Liver (tissue), 3 donors: ENCODE data around the gene BRD1.

Experiments used
- ATF3 ChIP-seq: IDR thresholded peaks from 2 replicates; pipeline ENCODE4 v1.6.1; 2016; ENCODE audit warnings: antibody characterized with exemption
- CTCF ChIP-seq: fragments of 150-350 bp; IDR thresholded peaks from 2 replicates; pipeline ENCODE4 v1.5.1; 2017; ENCODE audit warnings: improper control_type of control experiment, low read depth, low read length; ENCODE audit not compliant: missing input control
- EGR1 ChIP-seq, 2 donors: IDR thresholded peaks; 2 replicates each; pipeline ENCODE4 v1.6.1; 2016 to 2018; ENCODE audit warnings: antibody characterized with exemption in 2 of 2, low read depth in 2 of 2
- GABPA ChIP-seq, 2 donors: IDR thresholded peaks in 1 of 2; conservative IDR thresholded peaks in 1 of 2; 2 replicates each; pipeline ENCODE4 v1.6.1; 2016; ENCODE audit warnings: antibody characterized with exemption in 2 of 2, mild to moderate bottlenecking in 1 of 2, moderate library complexity in 1 of 2
- JUND ChIP-seq, 2 donors: IDR thresholded peaks; 2 replicates each; pipeline ENCODE4 v1.6.1; 2016; ENCODE audit warnings: antibody characterized with exemption in 2 of 2
- NR2F2 ChIP-seq: IDR thresholded peaks from 2 replicates; pipeline ENCODE4 v1.6.1; 2016; ENCODE audit warnings: antibody characterized with exemption
- RAD21 ChIP-seq, 2 donors: IDR thresholded peaks; 2 replicates each; pipeline ENCODE4 v1.6.1; 2016; ENCODE audit warnings: antibody characterized with exemption in 2 of 2, mild to moderate bottlenecking in 2 of 2
- RXRA ChIP-seq, 2 donors: IDR thresholded peaks; 2 replicates each; pipeline ENCODE4 v1.6.1; 2017 to 2018; ENCODE audit warnings: antibody characterized with exemption in 2 of 2, mild to moderate bottlenecking in 1 of 2
- TAF1 ChIP-seq: conservative IDR thresholded peaks from 2 replicates; pipeline ENCODE4 v1.6.1; 2016; ENCODE audit warnings: antibody characterized with exemption, mild to moderate bottlenecking
- YY1 ChIP-seq: IDR thresholded peaks from 2 replicates; pipeline ENCODE4 v1.6.1; 2016; ENCODE audit warnings: antibody characterized with exemption, mild to moderate bottlenecking
- TF ChIP-seq, protein P1 (sequence below): IDR thresholded peaks from 2 replicates; pipeline ENCODE4 v1.6.1; 2016; ENCODE audit warnings: antibody characterized with exemption
- TF ChIP-seq, protein P2 (sequence below): IDR thresholded peaks from 2 replicates; pipeline ENCODE4 v1.6.1; 2016; ENCODE audit warnings: antibody characterized with exemption, mild to moderate bottlenecking
- TF ChIP-seq, protein P3 (sequence below): IDR thresholded peaks from 2 replicates; pipeline ENCODE4 v1.6.1; 2016; ENCODE audit warnings: antibody characterized with exemption
- donor health status: healthy.
- donor health status: healthy.

- TF ChIP-seq CTCF (no peak), RXRA (IDR thresholded peaks at IDR 0.05) (no peak), TAF1 (no peak), RAD21 (IDR thresholded peaks at IDR 0.05) (no peak), ATF3 (no peak), EGR1 (IDR thresholded peaks at IDR 0.05; ENCODE audit: low read depth in 2 of 2) (no peak), JUND (IDR thresholded peaks at IDR 0.05) (no peak), YY1 (no peak), NR2F2 (no peak), GABPA (IDR thresholded peaks at IDR 0.05 in 1 of 2, conservative IDR thresholded peaks at IDR 0.05 in 1 of 2) (no peak)
- TF ChIP-seq, protein P1, sequence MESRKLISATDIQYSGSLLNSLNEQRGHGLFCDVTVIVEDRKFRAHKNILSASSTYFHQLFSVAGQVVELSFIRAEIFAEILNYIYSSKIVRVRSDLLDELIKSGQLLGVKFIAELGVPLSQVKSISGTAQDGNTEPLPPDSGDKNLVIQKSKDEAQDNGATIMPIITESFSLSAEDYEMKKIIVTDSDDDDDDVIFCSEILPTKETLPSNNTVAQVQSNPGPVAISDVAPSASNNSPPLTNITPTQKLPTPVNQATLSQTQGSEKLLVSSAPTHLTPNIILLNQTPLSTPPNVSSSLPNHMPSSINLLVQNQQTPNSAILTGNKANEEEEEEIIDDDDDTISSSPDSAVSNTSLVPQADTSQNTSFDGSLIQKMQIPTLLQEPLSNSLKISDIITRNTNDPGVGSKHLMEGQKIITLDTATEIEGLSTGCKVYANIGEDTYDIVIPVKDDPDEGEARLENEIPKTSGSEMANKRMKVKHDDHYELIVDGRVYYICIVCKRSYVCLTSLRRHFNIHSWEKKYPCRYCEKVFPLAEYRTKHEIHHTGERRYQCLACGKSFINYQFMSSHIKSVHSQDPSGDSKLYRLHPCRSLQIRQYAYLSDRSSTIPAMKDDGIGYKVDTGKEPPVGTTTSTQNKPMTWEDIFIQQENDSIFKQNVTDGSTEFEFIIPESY, result no peak
- TF ChIP-seq, protein P2, sequence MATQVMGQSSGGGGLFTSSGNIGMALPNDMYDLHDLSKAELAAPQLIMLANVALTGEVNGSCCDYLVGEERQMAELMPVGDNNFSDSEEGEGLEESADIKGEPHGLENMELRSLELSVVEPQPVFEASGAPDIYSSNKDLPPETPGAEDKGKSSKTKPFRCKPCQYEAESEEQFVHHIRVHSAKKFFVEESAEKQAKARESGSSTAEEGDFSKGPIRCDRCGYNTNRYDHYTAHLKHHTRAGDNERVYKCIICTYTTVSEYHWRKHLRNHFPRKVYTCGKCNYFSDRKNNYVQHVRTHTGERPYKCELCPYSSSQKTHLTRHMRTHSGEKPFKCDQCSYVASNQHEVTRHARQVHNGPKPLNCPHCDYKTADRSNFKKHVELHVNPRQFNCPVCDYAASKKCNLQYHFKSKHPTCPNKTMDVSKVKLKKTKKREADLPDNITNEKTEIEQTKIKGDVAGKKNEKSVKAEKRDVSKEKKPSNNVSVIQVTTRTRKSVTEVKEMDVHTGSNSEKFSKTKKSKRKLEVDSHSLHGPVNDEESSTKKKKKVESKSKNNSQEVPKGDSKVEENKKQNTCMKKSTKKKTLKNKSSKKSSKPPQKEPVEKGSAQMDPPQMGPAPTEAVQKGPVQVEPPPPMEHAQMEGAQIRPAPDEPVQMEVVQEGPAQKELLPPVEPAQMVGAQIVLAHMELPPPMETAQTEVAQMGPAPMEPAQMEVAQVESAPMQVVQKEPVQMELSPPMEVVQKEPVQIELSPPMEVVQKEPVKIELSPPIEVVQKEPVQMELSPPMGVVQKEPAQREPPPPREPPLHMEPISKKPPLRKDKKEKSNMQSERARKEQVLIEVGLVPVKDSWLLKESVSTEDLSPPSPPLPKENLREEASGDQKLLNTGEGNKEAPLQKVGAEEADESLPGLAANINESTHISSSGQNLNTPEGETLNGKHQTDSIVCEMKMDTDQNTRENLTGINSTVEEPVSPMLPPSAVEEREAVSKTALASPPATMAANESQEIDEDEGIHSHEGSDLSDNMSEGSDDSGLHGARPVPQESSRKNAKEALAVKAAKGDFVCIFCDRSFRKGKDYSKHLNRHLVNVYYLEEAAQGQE, result no peak
- TF ChIP-seq, protein P3, sequence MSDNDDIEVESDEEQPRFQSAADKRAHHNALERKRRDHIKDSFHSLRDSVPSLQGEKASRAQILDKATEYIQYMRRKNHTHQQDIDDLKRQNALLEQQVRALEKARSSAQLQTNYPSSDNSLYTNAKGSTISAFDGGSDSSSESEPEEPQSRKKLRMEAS, result no peak
Observed at GRCh38 chr22:49838771-49839717, 11.4 kb upstream of the BRD1 start.
